ENCODE results near the gene CD226. TPM values are rescaled to one million over a fixed set of nuclear protein-coding genes. Genes with fewer than 3 reads are reported as not detected.

CD226 gene
- total and polyA plus RNA-seq, 12 donors: 0.13 to 3.9 (median 1.7) TPM; not detected in 1

DNA sequence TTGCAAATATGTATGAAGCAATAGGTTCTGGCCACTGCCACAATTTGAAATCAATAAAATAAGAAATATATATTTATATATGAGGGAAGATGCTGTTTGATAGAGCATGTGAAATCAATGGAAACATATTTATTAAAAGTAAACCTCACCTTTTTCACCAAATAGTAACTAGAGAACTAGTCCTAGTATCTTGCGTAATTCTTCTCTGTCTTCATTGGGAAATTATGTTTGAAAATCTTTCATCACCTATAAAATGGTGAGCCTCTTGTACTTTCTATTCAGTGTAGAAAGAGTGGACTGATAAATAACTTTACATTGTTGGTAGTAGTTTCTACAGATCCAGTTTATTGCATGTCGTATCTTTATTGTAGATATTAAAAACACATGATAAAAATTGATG is 103.0 kb downstream of the CD226 start:
- intact Hi-C loops (cut with DNase I): no loop called here
- Histone ChIP-seq H3K27me3 (no peaks in the 10 kb centered on the region), H3K36me3 (replicated peaks in 1 of 2) (no peaks in the 10 kb centered on the region), H3K27ac (no peak overlapping the region), H3K4me1 (replicated peaks in 1 of 2) (no peaks in the 10 kb centered on the region), H3K9me3 (replicated peaks in 1 of 3) (no peaks in the 10 kb centered on the region), H3K4me3 (no peak overlapping the region)
- TF ChIP-seq, protein P1, sequence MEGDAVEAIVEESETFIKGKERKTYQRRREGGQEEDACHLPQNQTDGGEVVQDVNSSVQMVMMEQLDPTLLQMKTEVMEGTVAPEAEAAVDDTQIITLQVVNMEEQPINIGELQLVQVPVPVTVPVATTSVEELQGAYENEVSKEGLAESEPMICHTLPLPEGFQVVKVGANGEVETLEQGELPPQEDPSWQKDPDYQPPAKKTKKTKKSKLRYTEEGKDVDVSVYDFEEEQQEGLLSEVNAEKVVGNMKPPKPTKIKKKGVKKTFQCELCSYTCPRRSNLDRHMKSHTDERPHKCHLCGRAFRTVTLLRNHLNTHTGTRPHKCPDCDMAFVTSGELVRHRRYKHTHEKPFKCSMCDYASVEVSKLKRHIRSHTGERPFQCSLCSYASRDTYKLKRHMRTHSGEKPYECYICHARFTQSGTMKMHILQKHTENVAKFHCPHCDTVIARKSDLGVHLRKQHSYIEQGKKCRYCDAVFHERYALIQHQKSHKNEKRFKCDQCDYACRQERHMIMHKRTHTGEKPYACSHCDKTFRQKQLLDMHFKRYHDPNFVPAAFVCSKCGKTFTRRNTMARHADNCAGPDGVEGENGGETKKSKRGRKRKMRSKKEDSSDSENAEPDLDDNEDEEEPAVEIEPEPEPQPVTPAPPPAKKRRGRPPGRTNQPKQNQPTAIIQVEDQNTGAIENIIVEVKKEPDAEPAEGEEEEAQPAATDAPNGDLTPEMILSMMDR (IDR thresholded peaks at IDR 0.05): no peak
- no peak for TF ChIP-seq POLR2A (IDR thresholded peaks at IDR 0.05)
- WGBS, 4 donors: 85 to 94% (median 89%) methylated on average over 2 of the region's 2 CpGs
- DNase-seq: no peak

- H3K27me3 ChIP-seq: no peaks in the 10 kb centered on the region
- no peaks in the 10 kb centered on the region for H3K9me3 ChIP-seq (replicated peaks in 1 of 3)
- TF ChIP-seq POLR2A (IDR thresholded peaks at IDR 0.05): no peak
- TF ChIP-seq, protein P1 (IDR thresholded peaks at IDR 0.05): no peak
- H3K36me3 ChIP-seq (replicated peaks in 1 of 2): no peaks in the 10 kb centered on the region
- no peak overlapping the region for H3K4me3 ChIP-seq
- WGBS, 4 donors: 67 to 71% (median 68%) methylated on average over 5 of the region's 5 CpGs
- intact Hi-C loops (cut with DNase I): no loop called here
- DNase-seq: no peak
- no peak overlapping the region for H3K27ac ChIP-seq
- no peaks in the 10 kb centered on the region for H3K4me1 ChIP-seq (replicated peaks in 1 of 2)
These were observed 104.7 kb downstream of the CD226 start for GRCh38 chr18:69843015-69843414.

DNA sequence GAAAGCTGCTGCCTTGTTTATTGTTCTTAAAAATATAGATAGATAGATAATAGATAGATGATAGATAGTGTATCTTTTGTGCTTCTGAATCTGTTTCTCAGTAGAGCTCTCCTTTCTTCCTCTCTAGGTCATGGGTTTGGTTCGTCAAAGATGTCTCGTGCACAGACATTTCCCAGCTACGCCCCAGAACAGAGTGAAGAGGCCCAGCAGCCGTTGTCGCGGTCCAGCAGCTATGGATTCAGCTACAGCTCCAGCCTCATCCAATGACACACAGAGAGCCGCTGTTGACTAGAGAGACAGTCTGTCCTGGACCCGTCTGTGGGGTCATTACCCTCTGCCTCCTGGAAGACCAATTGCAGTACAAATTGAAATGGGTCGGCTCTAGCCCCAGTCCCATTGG is 106.6 kb downstream of the CD226 start:
- no peaks in the 10 kb centered on the region for H3K9me3 ChIP-seq (replicated peaks in 1 of 3)
- intact Hi-C loops (cut with DNase I): no loop called here
- WGBS, 4 donors: 76 to 83% (median 80%) methylated on average over 9 of the region's 9 CpGs
- no peaks in the 10 kb centered on the region for H3K27me3 ChIP-seq
- H3K4me3 ChIP-seq: no peak overlapping the region
- no peaks in the 10 kb centered on the region for H3K36me3 ChIP-seq (replicated peaks in 1 of 2)
- TF ChIP-seq, protein P1 (IDR thresholded peaks at IDR 0.05): no peak
- no peak for TF ChIP-seq POLR2A (IDR thresholded peaks at IDR 0.05)
- H3K4me1 ChIP-seq (replicated peaks in 1 of 2): no peaks in the 10 kb centered on the region
- DNase-seq: no peak
- H3K27ac ChIP-seq: no peak overlapping the region

DNA sequence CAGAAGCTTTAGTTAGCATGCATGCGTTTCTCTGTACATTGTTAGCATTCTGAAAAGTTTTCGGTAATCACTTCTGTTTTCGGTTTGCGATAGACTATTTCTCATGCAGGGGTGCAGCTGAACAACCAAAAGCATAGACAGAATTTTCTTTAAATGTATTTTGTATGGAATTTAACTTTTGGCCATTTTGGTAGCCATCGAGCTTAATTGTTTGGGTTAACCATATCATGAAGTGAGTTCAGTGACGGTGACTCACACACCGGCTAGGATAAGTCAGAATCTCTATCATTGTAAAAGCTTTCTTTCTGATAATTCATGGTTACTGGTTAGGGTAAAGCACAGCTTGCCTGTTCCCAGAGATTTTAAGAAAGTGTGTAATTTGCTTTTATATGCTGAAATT is 107.2 kb downstream of the CD226 start:
- H3K36me3 ChIP-seq (replicated peaks in 1 of 2): no peaks in the 10 kb centered on the region
- no peak overlapping the region for H3K4me3 ChIP-seq
- intact Hi-C loops (cut with DNase I): no loop called here
- TF ChIP-seq, protein P1 (IDR thresholded peaks at IDR 0.05): no peak
- TF ChIP-seq POLR2A (IDR thresholded peaks at IDR 0.05): no peak
- no peaks in the 10 kb centered on the region for H3K9me3 ChIP-seq (replicated peaks in 1 of 3)
- H3K27me3 ChIP-seq: no peaks in the 10 kb centered on the region
- 88 to 93% (median 91%) methylated on average over 7 of the region's 7 CpGs for WGBS, 4 donors
- no peak overlapping the region for H3K27ac ChIP-seq
- H3K4me1 ChIP-seq (replicated peaks in 1 of 2): no peaks in the 10 kb centered on the region
- DNase-seq: no peak
